ENCODE measurements around the gene RRBP1.

DNA sequence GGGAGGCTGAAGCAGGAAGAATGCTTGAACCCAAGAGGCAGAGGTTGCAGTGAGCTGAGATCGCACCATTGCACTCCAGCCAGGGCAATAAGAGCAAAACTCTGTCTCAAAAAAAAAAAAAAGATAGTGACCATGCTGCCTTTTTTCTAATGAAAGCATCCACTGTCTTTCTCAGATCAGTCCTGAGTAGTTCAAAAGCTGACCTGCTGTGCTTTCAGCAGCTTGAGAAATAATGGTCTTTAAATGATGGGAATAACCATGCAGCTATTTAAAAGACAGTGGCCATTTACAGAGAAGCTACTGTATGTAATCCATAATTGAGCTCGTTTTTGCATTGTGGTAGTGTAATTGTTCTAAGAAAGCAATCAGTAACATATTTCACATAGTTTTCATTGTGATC lies 76.0 kb downstream of the RRBP1 start:
- TF ChIP-seq, protein P1, sequence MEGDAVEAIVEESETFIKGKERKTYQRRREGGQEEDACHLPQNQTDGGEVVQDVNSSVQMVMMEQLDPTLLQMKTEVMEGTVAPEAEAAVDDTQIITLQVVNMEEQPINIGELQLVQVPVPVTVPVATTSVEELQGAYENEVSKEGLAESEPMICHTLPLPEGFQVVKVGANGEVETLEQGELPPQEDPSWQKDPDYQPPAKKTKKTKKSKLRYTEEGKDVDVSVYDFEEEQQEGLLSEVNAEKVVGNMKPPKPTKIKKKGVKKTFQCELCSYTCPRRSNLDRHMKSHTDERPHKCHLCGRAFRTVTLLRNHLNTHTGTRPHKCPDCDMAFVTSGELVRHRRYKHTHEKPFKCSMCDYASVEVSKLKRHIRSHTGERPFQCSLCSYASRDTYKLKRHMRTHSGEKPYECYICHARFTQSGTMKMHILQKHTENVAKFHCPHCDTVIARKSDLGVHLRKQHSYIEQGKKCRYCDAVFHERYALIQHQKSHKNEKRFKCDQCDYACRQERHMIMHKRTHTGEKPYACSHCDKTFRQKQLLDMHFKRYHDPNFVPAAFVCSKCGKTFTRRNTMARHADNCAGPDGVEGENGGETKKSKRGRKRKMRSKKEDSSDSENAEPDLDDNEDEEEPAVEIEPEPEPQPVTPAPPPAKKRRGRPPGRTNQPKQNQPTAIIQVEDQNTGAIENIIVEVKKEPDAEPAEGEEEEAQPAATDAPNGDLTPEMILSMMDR (IDR thresholded peaks at IDR 0.05), result no peak
- TF ChIP-seq POLR2A (IDR thresholded peaks at IDR 0.05), result no peak
- TF ChIP-seq POLR2AphosphoS5 (IDR thresholded peaks at IDR 0.05), result no peak
- no peak for TF ChIP-seq EP300 (IDR thresholded peaks at IDR 0.05)
